Neural cell (in vitro differentiated cells): ENCODE results near the gene DPEP2NB.

Source experiments
- EZH2 ChIP-seq: fragments of 200-600, 300-800 bp; shearing (Covaris generic), sonication (generic); IDR thresholded peaks from 2 replicates; pipeline ENCODE4 v1.6.1; 2014; ENCODE audit warnings: antibody characterized with exemption, low read length, borderline replicate concordance, mild to moderate bottlenecking; ENCODE audit not compliant: insufficient read depth, poor library complexity, severe bottlenecking
- RAD21 ChIP-seq: fragments of 450-650 bp; conservative IDR thresholded peaks from 2 replicates; pipeline ENCODE4 v1.6.1; 2014; ENCODE audit warnings: antibody characterized with exemption, mild to moderate bottlenecking, moderate library complexity
- SMC3 ChIP-seq: fragments of 450-650 bp; conservative IDR thresholded peaks from 2 replicates; pipeline ENCODE4 v1.6.1; 2014; ENCODE audit warnings: antibody characterized with exemption, mild to moderate bottlenecking, moderate library complexity; ENCODE audit not compliant: poor library complexity
- TF ChIP-seq, protein P1 (sequence below): fragments of 450-650 bp; IDR thresholded peaks from 2 replicates; pipeline ENCODE4 v1.5.1; 2014; ENCODE audit warnings: antibody characterized with exemption, mild to moderate bottlenecking, moderate library complexity; ENCODE audit not compliant: poor library complexity, severe bottlenecking

DNA sequence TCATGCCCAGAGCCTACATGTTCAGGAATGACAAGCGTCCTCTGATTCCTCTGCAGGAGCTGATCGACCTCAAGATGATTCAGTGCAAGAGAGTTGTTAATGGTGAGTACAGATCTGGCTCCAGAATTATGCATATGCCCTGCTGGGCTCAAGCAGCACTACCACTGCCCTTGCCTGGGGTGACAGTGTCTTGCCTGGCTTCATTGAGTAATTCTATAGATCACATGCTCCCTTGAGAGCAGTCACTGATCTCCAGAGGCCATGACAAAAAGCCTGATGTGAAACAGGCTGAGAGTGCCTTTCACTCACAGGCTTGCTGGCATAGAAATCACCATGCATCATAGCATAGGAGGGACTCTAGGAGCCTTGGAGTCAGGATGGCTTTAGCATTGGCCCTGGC, 33.7 kb upstream of the DPEP2NB start:
- TF ChIP-seq SMC3 (no peak), RAD21 (no peak), EZH2 (no peak)
- TF ChIP-seq, protein P1, sequence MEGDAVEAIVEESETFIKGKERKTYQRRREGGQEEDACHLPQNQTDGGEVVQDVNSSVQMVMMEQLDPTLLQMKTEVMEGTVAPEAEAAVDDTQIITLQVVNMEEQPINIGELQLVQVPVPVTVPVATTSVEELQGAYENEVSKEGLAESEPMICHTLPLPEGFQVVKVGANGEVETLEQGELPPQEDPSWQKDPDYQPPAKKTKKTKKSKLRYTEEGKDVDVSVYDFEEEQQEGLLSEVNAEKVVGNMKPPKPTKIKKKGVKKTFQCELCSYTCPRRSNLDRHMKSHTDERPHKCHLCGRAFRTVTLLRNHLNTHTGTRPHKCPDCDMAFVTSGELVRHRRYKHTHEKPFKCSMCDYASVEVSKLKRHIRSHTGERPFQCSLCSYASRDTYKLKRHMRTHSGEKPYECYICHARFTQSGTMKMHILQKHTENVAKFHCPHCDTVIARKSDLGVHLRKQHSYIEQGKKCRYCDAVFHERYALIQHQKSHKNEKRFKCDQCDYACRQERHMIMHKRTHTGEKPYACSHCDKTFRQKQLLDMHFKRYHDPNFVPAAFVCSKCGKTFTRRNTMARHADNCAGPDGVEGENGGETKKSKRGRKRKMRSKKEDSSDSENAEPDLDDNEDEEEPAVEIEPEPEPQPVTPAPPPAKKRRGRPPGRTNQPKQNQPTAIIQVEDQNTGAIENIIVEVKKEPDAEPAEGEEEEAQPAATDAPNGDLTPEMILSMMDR = no peak
